K562 (cell line): ENCODE results near the gene VRK3. TPM values are rescaled to one million over a fixed set of nuclear protein-coding genes. Genes with fewer than 3 reads are reported as not detected.
A peak's percentile ranks its signal among the peaks of the same experiment; 100 is the strongest.

Experiments
- ATAC-seq: fragments of 200-7000 bp; cut with Tn5 transposase; 3 replicates; pipeline ENCODE4 v1.9.1; 2020; ENCODE audit warnings: moderate library complexity
- BruUV-seq: library from RNA; stranded (reverse); fragments of 400-500 nt; replicated peaks from 2 replicates; lab custom pipeline; 2021; lab: Mats Ljungman, UMichigan
- CTCF ChIA-PET: fragments of 300-600 bp; formaldehyde crosslinking; extraction: SDS; loops from one replicate; lab custom pipeline; 2021; ENCODE audit warnings: low intra/inter-chr PET ratio; lab: Yijun Ruan, JAX
- POLR2A ChIA-PET: fragments of 300-600, 350-650 bp; sonication (Branson Sonifier 250); formaldehyde crosslinking; extraction: SDS; loops from one replicate; lab custom pipeline; 2021; ENCODE audit warnings: antibody characterized with exemption, inconsistent platforms; lab: Yijun Ruan, JAX
- DNase-seq, 4 experiments: peaks; one replicate each; pipeline versions ENCODE4 v3.0.0 to v3.0.0-alpha.2; 2011 to 2018; ENCODE audit warnings: low spot score in 3 of 4, mixed read lengths in 3 of 4; ENCODE audit errors: extremely low read depth in 1 of 4
- FAIRE-seq: peaks from 2 replicates; lab custom pipeline; 2011; peaks lifted over from hg19 to GRCh38; lab: Jason Lieb, UNC
- H2AFZ ChIP-seq: 2 replicates; pipeline ENCODE4 v1.6.0; 2011; ENCODE audit warnings: low read depth, low read length, control low read depth, inconsistent platforms
- H3K27ac ChIP-seq: fragments of 200-600 bp; 3 replicates; pipeline ENCODE4 v1.8.0; 2011; ENCODE audit warnings: low read depth, mild to moderate bottlenecking, control low read depth, inconsistent platforms, low read length, moderate library complexity, mixed read lengths; ENCODE audit errors: extremely low read depth
- H3K27me3 ChIP-seq, 2 experiments: fragments of 300-600 bp in 1 of 2; 2 replicates in 1 of 2; 3 replicates in 1 of 2; pipeline versions ENCODE4 v1.6.0 to v1.8.0; 2011; ENCODE audit warnings: inconsistent platforms in 2 of 2, low read length in 2 of 2, mild to moderate bottlenecking in 1 of 2, mixed read lengths in 1 of 2, moderate library complexity in 1 of 2; ENCODE audit not compliant: control insufficient read depth in 2 of 2, insufficient read depth in 2 of 2
- H3K36me3 ChIP-seq: fragments of 300-600 bp; 3 replicates; pipeline ENCODE4 v1.8.0; 2011; ENCODE audit warnings: mild to moderate bottlenecking, low read length, inconsistent platforms; ENCODE audit not compliant: control insufficient read depth, insufficient read depth
- H3K4me1 ChIP-seq, 2 experiments: fragments of 200-600 bp in 1 of 2; replicated peaks in 1 of 2; 2 replicates in 1 of 2; 3 replicates in 1 of 2; pipeline versions ENCODE4 v1.5.1 to v1.8.0; 2011; ENCODE audit warnings: inconsistent platforms in 2 of 2, low read length in 2 of 2, mild to moderate bottlenecking in 1 of 2, mixed read lengths in 1 of 2, moderate library complexity in 1 of 2; ENCODE audit not compliant: control insufficient read depth in 2 of 2, insufficient read depth in 2 of 2
- H3K4me2 ChIP-seq: 2 replicates; pipeline ENCODE4 v1.6.1; 2011; ENCODE audit warnings: low read length, control low read depth, inconsistent platforms, mixed read lengths; ENCODE audit not compliant: insufficient read depth
- H3K4me3 ChIP-seq: fragments of 200-600 bp; sonication (generic), shearing (Covaris generic); 2 replicates; pipeline ENCODE4 v1.5.1; 2016; ENCODE audit warnings: control low read depth, inconsistent platforms
- H3K79me2 ChIP-seq: fragments of 200-600 bp; 3 replicates; pipeline ENCODE4 v1.8.0; 2011; ENCODE audit warnings: low read length, inconsistent platforms; ENCODE audit not compliant: control insufficient read depth, insufficient read depth
- H3K9ac ChIP-seq, 2 experiments: 2 replicates each; pipeline versions ENCODE4 v1.6.0 to v1.6.1; 2011; ENCODE audit warnings: low read depth in 2 of 2, low read length in 2 of 2, control low read depth in 1 of 2, inconsistent platforms in 1 of 2, mild to moderate bottlenecking in 1 of 2, mixed read lengths in 1 of 2; ENCODE audit not compliant: insufficient read depth in 1 of 2
- H3K9me1 ChIP-seq: one replicate; pipeline ENCODE4 v1.6.0; 2011; ENCODE audit warnings: inconsistent platforms, mild to moderate bottlenecking, low read length, moderate library complexity; ENCODE audit not compliant: control insufficient read depth, insufficient read depth
- H3K9me3 ChIP-seq: replicated peaks from 2 replicates; pipeline ENCODE4 v1.5.1; 2011; ENCODE audit warnings: low read depth, low read length, inconsistent platforms; ENCODE audit not compliant: control insufficient read depth, insufficient read depth
- H4K20me1 ChIP-seq: replicated peaks from 2 replicates; pipeline ENCODE4 v1.6.1; 2011; ENCODE audit warnings: low read length, inconsistent platforms, mixed read lengths; ENCODE audit not compliant: control insufficient read depth, insufficient read depth
- CBFB ChIP-seq: sonication (generic); formaldehyde crosslinking; IDR thresholded peaks from 2 replicates; pipeline ENCODE4 v1.4.0; 2020; ENCODE audit warnings: mild to moderate bottlenecking, missing genetic modification reagents
- CSDE1 ChIP-seq, 2 experiments: fragments of 450-650 bp; IDR thresholded peaks; 2 replicates each; pipeline ENCODE4 v1.6.1; 2016; ENCODE audit warnings: mild to moderate bottlenecking in 1 of 2
- EGR1 ChIP-seq: fragments of 450-650 bp; conservative IDR thresholded peaks from 2 replicates; pipeline ENCODE4 v1.6.1; 2017; ENCODE audit warnings: mild to moderate bottlenecking
- FOXM1 ChIP-seq, 2 experiments: fragments of 450-650 bp in 1 of 2; sonication (generic) in 1 of 2; formaldehyde crosslinking in 1 of 2; IDR thresholded peaks; 2 replicates each; pipeline versions ENCODE4 v1.6.1 to v1.9.0; 2017 to 2022; ENCODE audit warnings: low read depth in 2 of 2, mild to moderate bottlenecking in 2 of 2, missing genetic modification reagents in 1 of 2, moderate library complexity in 1 of 2
- HNRNPL ChIP-seq: fragments of 200-400 bp; formaldehyde crosslinking; IDR thresholded peaks from 2 replicates; pipeline ENCODE4 v1.6.1; 2017; ENCODE audit warnings: low read depth, mild to moderate bottlenecking, low read length
- MBD2 ChIP-seq: sonication (generic); IDR thresholded peaks from 2 replicates; pipeline ENCODE4 v1.6.1; 2016; ENCODE audit warnings: low read depth, borderline replicate concordance
- MCM7 ChIP-seq, 2 experiments: fragments of 450-650 bp; IDR thresholded peaks; 2 replicates each; pipeline ENCODE4 v1.6.1; 2016 to 2018
- SOX6 ChIP-seq: fragments of 450-650 bp; IDR thresholded peaks from 2 replicates; pipeline ENCODE4 v1.6.1; 2014; ENCODE audit warnings: mild to moderate bottlenecking
- STAT5B ChIP-seq: fragments of 250-450 bp; sonication (Bioruptor Pico); IDR thresholded peaks from 2 replicates; pipeline ENCODE4 v1.8.0; 2021; ENCODE audit warnings: mild to moderate bottlenecking, inconsistent platforms
- ZC3H11A ChIP-seq: IDR thresholded peaks from 2 replicates; pipeline ENCODE4 v1.6.1; 2012; ENCODE audit warnings: low read depth, low read length, improper control_type of control experiment
- ZFP30 ChIP-seq: fragments of 250-450 bp; sonication (Bioruptor Pico); IDR thresholded peaks from 2 replicates; pipeline ENCODE4 v1.8.0; 2022; ENCODE audit warnings: moderate library complexity, mild to moderate bottlenecking, inconsistent platforms, borderline replicate concordance
- ZNF212 ChIP-seq: fragments of 450-650 bp; formaldehyde crosslinking; IDR thresholded peaks from 2 replicates; pipeline ENCODE4 v1.4.0; 2020; ENCODE audit warnings: mild to moderate bottlenecking
- WGBS: fragments of 100-300 bp; shearing (Covaris generic); methylation state at CpG from one replicate; pipeline ENCODE4 v1.1.6; 2016; ENCODE audit warnings: low coverage, mixed read lengths; ENCODE audit not compliant: insufficient coverage; ENCODE audit errors: missing lambda C conversion rate; 5-methylcytosine and 5-hydroxymethylcytosine counted together
- in situ Hi-C: fragments of 300-500 bp; cut with MboI; formaldehyde crosslinking; loops from 4 replicates; pipeline ENCODE4 v1.15.0; 2018; ENCODE audit warnings: inconsistent platforms, mixed read lengths
- intact Hi-C: fragments of 100-400 bp; cut with micrococcal nuclease; formaldehyde crosslinking; loops from 2 replicates; pipeline ENCODE4 v1.14.2; 2022
- polyA plus RNA-seq, 8 experiments: library from polyadenylated mRNA; depleted of rRNA in 4 of 8; stranded (reverse) in 5 of 8; unstranded in 3 of 8; fragments of >200 nt; fragmentation: Nextera tagmentation in 2 of 8; fragmentation: Illumina TruSeq in 1 of 8; extraction: Ambion mirVana in 2 of 8; extraction: Trizol in 1 of 8; gene quantifications; 2 replicates each; pipeline versions ENCODE4 v1.2.1 to v1.2.3, GENCODE V29; 2011 to 2014; ENCODE audit warnings: inconsistent platforms in 1 of 8, missing spikeins in 1 of 8
- total RNA-seq, 7 experiments: library from RNA; depleted of rRNA in 6 of 7; stranded (reverse); fragments of >200 nt in 6 of 7; fragmentation: Illumina TruSeq in 2 of 7; extraction: Trizol in 2 of 7; gene quantifications; 2 replicates each; pipeline versions ENCODE4 v1.2.1 to v1.2.3, GENCODE V29; 2011 to 2021; ENCODE audit warnings: low replicate concordance in 1 of 7
- TF ChIP-seq, protein P1 (sequence below), 2 experiments: IDR thresholded peaks in 1 of 2; conservative IDR thresholded peaks in 1 of 2; 2 replicates each; pipeline ENCODE4 v1.6.1; 2016; ENCODE audit warnings: low read depth in 2 of 2, mild to moderate bottlenecking in 1 of 2, missing compliant biosample characterization in 1 of 2, missing genetic modification characterization in 1 of 2, moderate library complexity in 1 of 2
- TF ChIP-seq, protein P2 (sequence below): fragments of 250-450 bp; sonication (Bioruptor Pico); IDR thresholded peaks from 2 replicates; pipeline ENCODE4 v1.4.0; 2020; ENCODE audit warnings: mild to moderate bottlenecking, moderate library complexity

Gene VRK3
- total and polyA plus RNA-seq, 9 of the 15 experiments (the other 6 are each of a cell fraction or from before 2014, with no cell fraction given) = 25.6 to 94.3 (median 42.9) TPM

DNA sequence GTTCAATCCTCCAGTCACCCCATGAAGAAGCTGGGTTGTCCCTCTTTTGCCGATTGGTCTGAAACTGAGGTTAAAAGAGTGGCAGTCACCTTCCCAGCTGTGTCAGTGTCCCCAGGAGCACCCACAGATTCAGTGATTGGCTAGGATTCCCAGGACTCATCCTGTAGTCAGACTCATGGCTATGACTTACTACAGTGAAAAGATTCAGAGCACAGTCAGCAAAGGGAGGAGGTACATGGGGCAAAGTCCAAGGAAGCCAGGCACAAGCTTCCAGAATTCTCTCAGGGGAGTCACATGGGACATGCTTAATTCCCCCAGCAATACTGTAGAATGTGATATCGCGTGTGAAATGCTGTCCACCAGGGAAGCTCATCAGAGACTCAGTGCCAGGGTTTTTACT, 14.8 kb upstream of the VRK3 start:
- POLR2A ChIA-PET = interaction anchor here (1.0 to 1.8 kb wide), 2 partner anchors 10 to 15 kb away, joined by 3 to 6 read pairs; partner anchors contain the start of gene VRK3
- no peak for FAIRE-seq

More for the DNA sequence above, 14.8 kb upstream of the VRK3 start:
- WGBS = 95% methylated on average over 3 of the region's 3 CpGs
- ATAC-seq (no peak), DNase-seq (no peak)
- TF ChIP-seq HNRNPL (no peak), STAT5B (CRISPR knock-in tag) (no peak), ZNF212 (CRISPR knock-in tag) (no peak), CBFB (CRISPR knock-in tag) (no peak), EGR1 (no peak), FOXM1 (IDR thresholded peaks at IDR 0.05; ENCODE audit: low read depth) (no peak), FOXM1 (CRISPR knock-in tag; IDR thresholded peaks at IDR 0.05; ENCODE audit: low read depth) (no peak), MBD2 (no peak), CSDE1 (IDR thresholded peaks at IDR 0.05) (no peak), MCM7 (IDR thresholded peaks at IDR 0.05) (no peak), ZFP30 (CRISPR knock-in tag) (no peak), ZC3H11A (no peak), SOX6 (no peak)
- TF ChIP-seq, protein P1, sequence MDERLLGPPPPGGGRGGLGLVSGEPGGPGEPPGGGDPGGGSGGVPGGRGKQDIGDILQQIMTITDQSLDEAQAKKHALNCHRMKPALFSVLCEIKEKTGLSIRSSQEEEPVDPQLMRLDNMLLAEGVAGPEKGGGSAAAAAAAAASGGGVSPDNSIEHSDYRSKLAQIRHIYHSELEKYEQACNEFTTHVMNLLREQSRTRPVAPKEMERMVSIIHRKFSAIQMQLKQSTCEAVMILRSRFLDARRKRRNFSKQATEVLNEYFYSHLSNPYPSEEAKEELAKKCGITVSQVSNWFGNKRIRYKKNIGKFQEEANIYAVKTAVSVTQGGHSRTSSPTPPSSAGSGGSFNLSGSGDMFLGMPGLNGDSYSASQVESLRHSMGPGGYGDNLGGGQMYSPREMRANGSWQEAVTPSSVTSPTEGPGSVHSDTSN (CRISPR knock-in tag; IDR thresholded peaks at IDR 0.05; ENCODE audit: low read depth) = no peak
- TF ChIP-seq, protein P1 (tag; conservative IDR thresholded peaks at IDR 0.05; ENCODE audit: low read depth) = no peak
- TF ChIP-seq, protein P2, sequence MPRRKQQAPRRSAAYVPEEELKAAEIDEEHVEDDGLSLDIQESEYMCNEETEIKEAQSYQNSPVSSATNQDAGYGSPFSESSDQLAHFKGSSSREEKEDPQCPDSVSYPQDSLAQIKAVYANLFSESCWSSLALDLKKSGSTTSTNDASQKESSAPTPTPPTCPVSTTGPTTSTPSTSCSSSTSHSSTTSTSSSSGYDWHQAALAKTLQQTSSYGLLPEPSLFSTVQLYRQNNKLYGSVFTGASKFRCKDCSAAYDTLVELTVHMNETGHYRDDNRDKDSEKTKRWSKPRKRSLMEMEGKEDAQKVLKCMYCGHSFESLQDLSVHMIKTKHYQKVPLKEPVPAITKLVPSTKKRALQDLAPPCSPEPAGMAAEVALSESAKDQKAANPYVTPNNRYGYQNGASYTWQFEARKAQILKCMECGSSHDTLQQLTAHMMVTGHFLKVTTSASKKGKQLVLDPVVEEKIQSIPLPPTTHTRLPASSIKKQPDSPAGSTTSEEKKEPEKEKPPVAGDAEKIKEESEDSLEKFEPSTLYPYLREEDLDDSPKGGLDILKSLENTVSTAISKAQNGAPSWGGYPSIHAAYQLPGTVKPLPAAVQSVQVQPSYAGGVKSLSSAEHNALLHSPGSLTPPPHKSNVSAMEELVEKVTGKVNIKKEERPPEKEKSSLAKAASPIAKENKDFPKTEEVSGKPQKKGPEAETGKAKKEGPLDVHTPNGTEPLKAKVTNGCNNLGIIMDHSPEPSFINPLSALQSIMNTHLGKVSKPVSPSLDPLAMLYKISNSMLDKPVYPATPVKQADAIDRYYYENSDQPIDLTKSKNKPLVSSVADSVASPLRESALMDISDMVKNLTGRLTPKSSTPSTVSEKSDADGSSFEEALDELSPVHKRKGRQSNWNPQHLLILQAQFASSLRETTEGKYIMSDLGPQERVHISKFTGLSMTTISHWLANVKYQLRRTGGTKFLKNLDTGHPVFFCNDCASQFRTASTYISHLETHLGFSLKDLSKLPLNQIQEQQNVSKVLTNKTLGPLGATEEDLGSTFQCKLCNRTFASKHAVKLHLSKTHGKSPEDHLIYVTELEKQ (CRISPR knock-in tag) = no peak
- no peak overlapping the region for H3K27ac ChIP-seq
- H3K9me3 ChIP-seq = peaks cover 40% of the 10 kb centered on the region
- in situ Hi-C loops = no loop called here
- H3K9me1 ChIP-seq = no peaks in the 10 kb centered on the region
- H3K27me3 ChIP-seq = no peaks in the 10 kb centered on the region
- H3K4me1 ChIP-seq = no peaks in the 10 kb centered on the region
- intact Hi-C loops = no loop called here
- no peaks in the 10 kb centered on the region for H4K20me1 ChIP-seq
- H3K9ac ChIP-seq = no peak overlapping the region
- CTCF ChIA-PET = no interaction called here
- no peak overlapping the region for H3K4me3 ChIP-seq
- H3K79me2 ChIP-seq = peaks cover 7% of the 10 kb centered on the region; the same call in 2 of the 3 replicates
- BruUV-seq = TSS peak; percentile 14
- no peak overlapping the region for H2AFZ ChIP-seq
- no peak overlapping the region for H3K4me2 ChIP-seq
- H3K36me3 ChIP-seq = peaks cover 90% of the 10 kb centered on the region
